Choroid plexus epithelial cell (primary cell): ENCODE data around the gene ARID3A.
"Not testable (repeated sequence)": the region's sequence is repeated elsewhere in the genome, so short reads cannot be mapped to it uniquely, and the experiment has no call there.

Experiments used
- DNase-seq: peaks from one replicate; pipeline ENCODE4 v3.0.0-alpha.2; 2010; ENCODE audit warnings: low read depth
- H3K4me3 ChIP-seq: 2 replicates; pipeline ENCODE4 v1.5.1; 2011; ENCODE audit warnings: low read depth, mild to moderate bottlenecking, control low read depth, low read length, moderate library complexity
- TF ChIP-seq, protein P1 (sequence below): conservative IDR thresholded peaks from 2 replicates; pipeline ENCODE4 v1.5.1; 2011; ENCODE audit warnings: low read depth, mild to moderate bottlenecking, control low read depth, inconsistent platforms, low read length, moderate library complexity

Gene ARID3A

DNA sequence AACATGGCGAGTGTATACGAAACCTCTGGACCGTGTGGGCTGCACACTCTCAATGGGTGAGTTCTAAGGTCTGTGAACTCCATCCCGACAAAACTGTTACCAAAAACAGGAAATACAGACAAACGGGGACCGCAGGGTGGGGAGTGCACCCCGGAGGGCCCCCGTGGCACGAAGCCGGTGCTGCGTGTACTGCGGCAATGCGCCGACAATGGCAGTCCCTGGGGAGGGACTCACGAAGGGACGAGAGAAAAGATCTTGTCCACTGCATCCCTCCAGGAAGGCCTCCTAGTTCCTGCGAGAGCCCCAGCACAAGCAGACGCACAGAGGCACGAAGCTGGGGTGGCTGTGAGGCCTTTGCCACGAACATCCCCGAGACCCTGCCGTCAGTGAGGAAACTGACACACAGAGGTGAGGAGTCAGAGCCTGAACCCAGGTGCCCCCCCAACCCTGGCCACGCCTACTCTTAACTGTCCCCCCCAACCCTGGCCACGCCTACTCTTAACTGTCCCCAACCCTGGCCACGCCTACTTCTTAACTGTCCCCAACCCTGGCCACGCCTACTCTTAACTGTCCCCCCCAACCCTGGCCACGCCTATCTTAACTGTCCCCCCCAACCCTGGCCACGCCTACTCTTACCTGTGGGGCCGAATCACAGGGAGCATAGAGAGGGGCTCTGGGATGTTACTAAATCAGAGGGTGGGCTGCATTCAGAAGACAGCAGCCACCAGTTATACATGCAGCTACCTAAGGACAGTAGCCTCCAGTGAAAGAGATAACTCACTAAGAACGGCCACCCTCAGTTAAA is 37.1 kb upstream of the ARID3A start:
- no peak overlapping the region for H3K4me3 ChIP-seq
- DNase-seq: no peak
- TF ChIP-seq, protein P1, sequence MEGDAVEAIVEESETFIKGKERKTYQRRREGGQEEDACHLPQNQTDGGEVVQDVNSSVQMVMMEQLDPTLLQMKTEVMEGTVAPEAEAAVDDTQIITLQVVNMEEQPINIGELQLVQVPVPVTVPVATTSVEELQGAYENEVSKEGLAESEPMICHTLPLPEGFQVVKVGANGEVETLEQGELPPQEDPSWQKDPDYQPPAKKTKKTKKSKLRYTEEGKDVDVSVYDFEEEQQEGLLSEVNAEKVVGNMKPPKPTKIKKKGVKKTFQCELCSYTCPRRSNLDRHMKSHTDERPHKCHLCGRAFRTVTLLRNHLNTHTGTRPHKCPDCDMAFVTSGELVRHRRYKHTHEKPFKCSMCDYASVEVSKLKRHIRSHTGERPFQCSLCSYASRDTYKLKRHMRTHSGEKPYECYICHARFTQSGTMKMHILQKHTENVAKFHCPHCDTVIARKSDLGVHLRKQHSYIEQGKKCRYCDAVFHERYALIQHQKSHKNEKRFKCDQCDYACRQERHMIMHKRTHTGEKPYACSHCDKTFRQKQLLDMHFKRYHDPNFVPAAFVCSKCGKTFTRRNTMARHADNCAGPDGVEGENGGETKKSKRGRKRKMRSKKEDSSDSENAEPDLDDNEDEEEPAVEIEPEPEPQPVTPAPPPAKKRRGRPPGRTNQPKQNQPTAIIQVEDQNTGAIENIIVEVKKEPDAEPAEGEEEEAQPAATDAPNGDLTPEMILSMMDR: no peak

DNA sequence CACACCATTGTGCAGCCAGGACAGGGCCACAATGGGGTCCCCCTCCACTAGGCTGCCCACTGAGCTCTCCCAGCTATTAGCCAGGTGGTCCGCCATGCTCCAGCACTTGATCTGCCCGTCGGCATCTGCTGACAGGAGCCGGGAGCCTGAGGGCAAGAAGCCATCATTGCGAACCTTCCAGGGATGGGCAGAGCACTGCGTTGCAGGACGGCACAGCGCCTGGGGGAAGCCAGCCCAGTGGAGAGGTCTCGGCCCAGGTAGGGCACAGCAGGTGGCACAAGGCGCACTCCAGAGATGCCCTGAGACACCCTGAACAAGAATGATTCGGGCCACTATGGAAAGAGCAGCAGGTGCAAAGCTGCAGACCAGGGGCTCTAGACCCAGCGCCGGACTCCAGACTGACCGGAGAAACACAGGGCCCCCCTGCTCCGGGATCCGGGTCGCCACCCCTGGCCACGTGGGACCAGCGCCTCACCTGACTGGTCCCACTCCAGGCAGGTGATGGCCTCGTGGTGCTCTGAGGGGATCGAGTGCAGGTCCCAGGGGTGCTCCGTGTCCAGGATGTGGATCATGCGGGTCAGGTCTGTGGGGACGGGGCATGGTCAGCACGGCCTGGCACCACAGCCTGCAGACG is 36.1 kb upstream of the ARID3A start:
- no peak overlapping the region for H3K4me3 ChIP-seq
- TF ChIP-seq, protein P1: no peak
- no peak for DNase-seq

DNA sequence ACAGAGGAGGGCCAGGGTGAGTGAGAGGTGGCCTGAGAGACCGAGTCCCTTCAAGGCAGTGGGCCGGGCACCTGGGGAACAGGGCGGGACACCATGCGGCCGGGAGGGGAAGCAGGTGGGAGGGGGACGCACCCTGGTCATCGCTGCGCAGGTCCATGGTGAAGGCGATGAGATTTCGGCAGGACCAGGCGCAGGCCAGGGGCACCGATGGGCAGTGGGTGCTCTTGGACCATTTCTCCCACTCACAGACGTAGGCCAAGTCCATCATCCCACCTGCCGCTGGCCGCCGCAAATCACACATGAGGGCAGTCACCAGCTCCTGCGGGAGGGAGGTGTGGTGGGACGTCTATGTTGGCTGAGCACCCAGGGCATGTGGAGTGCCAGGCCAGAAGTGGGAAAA is 35.0 kb upstream of the ARID3A start:
- no peak for DNase-seq
- H3K4me3 ChIP-seq: no peak overlapping the region
- TF ChIP-seq, protein P1: no peak

DNA sequence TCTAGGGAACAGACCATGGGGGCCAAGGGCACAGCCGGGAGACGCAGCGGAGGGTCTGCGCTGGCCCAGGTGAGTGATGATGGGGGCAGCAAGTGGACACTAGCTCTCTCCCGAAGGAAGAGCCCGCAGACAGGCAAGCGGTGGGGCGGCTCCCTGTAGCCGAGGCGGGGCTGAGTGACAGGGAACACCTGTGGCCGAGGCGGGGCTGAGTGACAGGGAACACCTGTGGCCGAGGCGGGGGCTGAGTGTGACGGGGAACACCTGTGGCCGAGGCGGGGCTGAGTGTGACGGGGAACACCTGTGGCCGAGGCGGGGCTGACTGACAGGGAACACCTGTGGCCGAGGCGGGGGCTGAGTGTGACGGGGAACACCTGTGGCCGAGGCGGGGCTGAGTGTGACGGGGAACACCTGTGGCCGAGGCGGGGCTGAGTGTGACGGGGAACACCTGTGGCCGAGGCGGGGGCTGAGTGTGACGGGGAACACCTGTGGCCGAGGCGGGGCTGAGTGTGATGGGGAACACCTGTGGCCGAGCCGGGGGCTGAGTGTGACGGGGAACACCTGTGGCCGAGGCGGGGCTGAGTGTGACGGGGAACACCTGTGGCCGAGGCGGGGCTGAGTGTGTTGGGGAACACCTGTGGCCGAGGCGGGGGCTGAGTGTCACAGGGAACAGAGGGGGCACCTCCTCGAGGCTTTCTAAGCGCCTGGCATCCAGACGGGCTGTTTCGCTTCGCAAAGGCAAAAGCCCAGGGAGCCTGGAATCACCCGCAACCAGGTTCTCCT is 34.2 kb upstream of the ARID3A start:
- not testable (repeated sequence) for DNase-seq
- H3K4me3 ChIP-seq: peak overlapping the region; percentile 82

DNA sequence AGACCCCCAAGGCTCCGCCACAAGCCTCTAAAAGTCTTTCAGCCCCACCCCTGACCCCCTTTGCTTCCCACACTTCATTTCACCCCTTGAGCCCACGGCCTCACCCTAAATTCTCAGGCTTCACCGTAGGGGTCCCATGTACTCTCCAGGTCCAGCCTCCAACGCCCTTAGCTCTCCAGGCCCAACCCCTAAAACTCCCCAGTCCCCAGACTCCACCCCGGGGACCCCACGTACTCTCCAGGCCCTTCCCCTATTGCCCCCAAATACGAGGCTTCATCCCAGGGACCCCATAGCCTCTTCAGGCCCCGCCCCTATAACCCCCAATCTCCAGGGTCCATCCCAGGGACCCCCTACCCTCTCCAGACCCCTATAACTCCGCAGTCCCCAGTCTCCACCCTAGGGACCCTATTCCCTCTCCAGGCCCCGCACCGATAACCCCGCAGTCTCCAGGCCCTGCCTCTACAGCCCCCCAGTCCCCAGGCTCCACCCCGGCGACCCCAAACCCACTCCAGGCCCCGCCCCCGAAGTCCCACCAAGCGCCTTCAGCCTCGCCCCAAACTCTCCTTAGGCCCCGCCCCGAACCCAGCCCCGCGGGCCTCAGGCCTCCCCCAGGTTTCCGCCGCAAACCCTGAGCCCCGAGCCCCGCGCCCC is 33.5 kb upstream of the ARID3A start:
- DNase-seq: peak; percentile 28
- TF ChIP-seq, protein P1: no peak
- peak overlapping the region; percentile 82 for H3K4me3 ChIP-seq

DNA sequence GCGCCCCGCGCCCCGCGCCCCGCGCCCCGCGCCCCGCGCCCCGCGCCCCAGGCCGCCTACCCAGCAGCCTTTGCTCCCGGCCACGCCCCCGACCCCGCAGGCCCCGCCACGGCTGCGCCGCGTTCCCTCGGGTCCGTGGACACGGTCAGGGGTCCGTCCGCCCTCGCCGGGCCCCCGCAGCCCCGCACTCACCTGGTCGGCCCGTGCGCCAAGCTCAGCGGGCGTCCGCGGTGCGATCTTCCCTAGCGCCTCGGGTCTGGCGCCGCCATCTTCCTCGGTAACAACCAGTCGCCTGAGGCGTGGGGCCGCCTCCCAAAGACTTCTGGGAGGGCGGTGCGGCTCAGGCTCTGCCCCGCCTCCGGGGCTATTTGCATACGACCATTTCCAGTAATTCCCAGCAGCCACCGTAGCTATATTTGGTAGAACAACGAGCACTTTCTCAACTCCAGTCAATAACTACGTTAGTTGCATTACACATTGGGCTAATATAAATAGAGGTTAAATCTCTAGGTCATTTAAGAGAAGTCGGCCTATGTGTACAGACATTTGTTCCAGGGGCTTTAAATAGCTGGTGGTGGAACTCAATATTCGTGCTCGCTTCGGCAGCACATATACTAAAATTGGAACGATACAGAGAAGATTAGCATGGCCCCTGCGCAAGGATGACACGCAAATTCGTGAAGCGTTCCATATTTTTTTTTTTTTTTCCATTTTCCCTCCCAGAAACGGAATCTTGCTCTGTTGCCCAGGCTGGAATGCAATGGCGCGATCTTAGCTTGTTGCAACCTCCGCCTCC is 32.7 kb upstream of the ARID3A start, which contains the start of the genes MED16 and RNU6-9:
Gene MED16 (minus strand): TSS at position 294 of the 796 bp plus-strand sequence. CDS start 2,056 bp downstream, outside the sequence.
Gene RNU6-9 (plus strand): TSS at position 591 of the 796 bp plus-strand sequence.
- TF ChIP-seq, protein P1: no peak
- H3K4me3 ChIP-seq: peak within 1 kb of the TSS; percentile 82
- peak; percentile 96 for DNase-seq
